ENCODE measurements around the gene HEPACAM.

The HEPACAM gene

DNA sequence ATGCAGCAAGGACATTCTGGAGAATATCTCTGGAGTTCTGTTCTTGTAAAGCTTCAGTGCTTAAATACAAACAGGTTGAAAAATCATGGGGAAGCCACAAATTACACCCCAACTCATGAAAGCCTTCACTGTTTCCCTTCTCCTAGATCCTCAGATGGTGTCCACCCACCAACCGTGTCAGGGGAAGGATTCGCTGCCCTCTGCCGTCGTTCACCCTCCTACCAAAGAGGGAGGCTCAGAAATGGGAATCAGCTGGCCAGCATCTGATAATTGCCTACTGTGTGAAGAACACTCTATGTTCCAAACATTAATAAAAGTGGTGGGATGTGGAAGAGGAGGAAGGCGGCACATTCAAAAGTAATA is 7.4 kb upstream of the HEPACAM start:
- H3K9me3 ChIP-seq (ENCODE audit: control insufficient read depth, low read length): no peaks in the 10 kb centered on the region
- H3K27ac ChIP-seq (ENCODE audit: insufficient read depth, low read length, poor library complexity, severe bottlenecking): no peak overlapping the region
- H3K4me3 ChIP-seq (ENCODE audit: insufficient read depth, low read depth, low read length, poor library complexity, severe bottlenecking): no peak overlapping the region
- H3K36me3 ChIP-seq (ENCODE audit: control insufficient read depth, insufficient read depth, low read length): no peaks in the 10 kb centered on the region
- no peak for DNase-seq
- no peaks in the 10 kb centered on the region for H3K27me3 ChIP-seq (replicated peaks; ENCODE audit: control insufficient read depth, insufficient read depth, low read length, poor library complexity, severe bottlenecking)
- no peaks in the 10 kb centered on the region for H3K4me1 ChIP-seq (ENCODE audit: control insufficient read depth, insufficient read depth, low read length, poor library complexity, severe bottlenecking)

DNA sequence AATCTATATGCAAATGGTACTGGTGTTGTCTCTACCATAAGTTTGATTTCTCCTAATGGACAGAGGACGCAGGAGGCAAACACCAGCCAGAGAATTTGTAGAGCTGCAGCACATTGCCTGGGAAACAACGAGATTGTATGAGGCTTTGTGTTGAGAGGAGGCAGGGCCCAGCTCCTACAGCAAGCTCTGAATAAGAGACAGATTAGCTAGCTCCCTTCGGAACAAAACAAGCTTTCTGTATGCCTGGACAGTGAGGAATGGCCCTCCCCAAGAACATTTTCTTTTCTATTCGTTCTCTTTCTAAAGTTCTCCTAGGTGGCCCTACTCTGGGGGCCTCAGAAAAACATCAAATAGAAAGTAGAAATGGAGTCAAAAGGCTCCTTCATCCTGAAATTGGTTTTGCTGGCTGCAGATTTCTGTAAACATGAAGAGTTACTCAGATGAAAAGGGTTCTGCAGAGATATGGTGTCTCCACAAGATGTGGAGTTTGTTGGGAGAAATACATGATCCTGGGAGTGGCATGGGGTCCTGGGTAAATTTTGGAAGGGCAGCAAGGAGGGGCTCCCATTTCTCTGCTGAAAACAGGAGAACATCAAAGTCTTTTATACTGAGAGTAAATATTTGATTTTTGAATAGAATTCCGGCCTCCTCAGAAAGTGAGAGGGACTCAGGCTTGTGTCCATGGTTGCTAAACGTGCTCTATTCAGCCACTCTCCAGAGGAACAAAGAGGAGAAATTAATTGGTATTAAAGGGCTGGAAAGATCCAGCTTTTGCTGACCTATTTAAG is 6.8 kb upstream of the HEPACAM start:
- H3K27ac ChIP-seq (ENCODE audit: insufficient read depth, low read length, poor library complexity, severe bottlenecking): no peak overlapping the region
- no peak for DNase-seq
- H3K27me3 ChIP-seq (replicated peaks; ENCODE audit: control insufficient read depth, insufficient read depth, low read length, poor library complexity, severe bottlenecking): no peaks in the 10 kb centered on the region
- no peaks in the 10 kb centered on the region for H3K36me3 ChIP-seq (ENCODE audit: control insufficient read depth, insufficient read depth, low read length)
- no peaks in the 10 kb centered on the region for H3K4me1 ChIP-seq (ENCODE audit: control insufficient read depth, insufficient read depth, low read length, poor library complexity, severe bottlenecking)
- no peak overlapping the region for H3K4me3 ChIP-seq (ENCODE audit: insufficient read depth, low read depth, low read length, poor library complexity, severe bottlenecking)
- no peaks in the 10 kb centered on the region for H3K9me3 ChIP-seq (ENCODE audit: control insufficient read depth, low read length)

- no peak overlapping the region for H3K27ac ChIP-seq (ENCODE audit: insufficient read depth, low read length, poor library complexity, severe bottlenecking)
Measured at GRCh38 chr11:124941703-124942102, 5.9 kb upstream of the HEPACAM start.

GRCh38 chr11:124938970-124939369 is 3.1 kb upstream of the HEPACAM start:
- DNase-seq: no peak
- Histone ChIP-seq H3K27ac (ENCODE audit: insufficient read depth, low read length, poor library complexity, severe bottlenecking) (no peak overlapping the region), H3K4me1 (ENCODE audit: control insufficient read depth, insufficient read depth, low read length, poor library complexity, severe bottlenecking) (no peaks in the 10 kb centered on the region), H3K36me3 (ENCODE audit: control insufficient read depth, insufficient read depth, low read length) (no peaks in the 10 kb centered on the region), H3K4me3 (ENCODE audit: insufficient read depth, low read depth, low read length, poor library complexity, severe bottlenecking) (no peak overlapping the region), H3K9me3 (ENCODE audit: control insufficient read depth, low read length) (no peaks in the 10 kb centered on the region), H3K27me3 (replicated peaks; ENCODE audit: control insufficient read depth, insufficient read depth, low read length, poor library complexity, severe bottlenecking) (no peaks in the 10 kb centered on the region)

More at GRCh38 chr11:124941703-124942102, 5.9 kb upstream of the HEPACAM start:
- no peaks in the 10 kb centered on the region for H3K36me3 ChIP-seq (ENCODE audit: control insufficient read depth, insufficient read depth, low read length)
- no peaks in the 10 kb centered on the region for H3K4me1 ChIP-seq (ENCODE audit: control insufficient read depth, insufficient read depth, low read length, poor library complexity, severe bottlenecking)
- no peaks in the 10 kb centered on the region for H3K27me3 ChIP-seq (replicated peaks; ENCODE audit: control insufficient read depth, insufficient read depth, low read length, poor library complexity, severe bottlenecking)
- H3K4me3 ChIP-seq (ENCODE audit: insufficient read depth, low read depth, low read length, poor library complexity, severe bottlenecking): no peak overlapping the region
- DNase-seq: no peak
- H3K9me3 ChIP-seq (ENCODE audit: control insufficient read depth, low read length): no peaks in the 10 kb centered on the region

DNA sequence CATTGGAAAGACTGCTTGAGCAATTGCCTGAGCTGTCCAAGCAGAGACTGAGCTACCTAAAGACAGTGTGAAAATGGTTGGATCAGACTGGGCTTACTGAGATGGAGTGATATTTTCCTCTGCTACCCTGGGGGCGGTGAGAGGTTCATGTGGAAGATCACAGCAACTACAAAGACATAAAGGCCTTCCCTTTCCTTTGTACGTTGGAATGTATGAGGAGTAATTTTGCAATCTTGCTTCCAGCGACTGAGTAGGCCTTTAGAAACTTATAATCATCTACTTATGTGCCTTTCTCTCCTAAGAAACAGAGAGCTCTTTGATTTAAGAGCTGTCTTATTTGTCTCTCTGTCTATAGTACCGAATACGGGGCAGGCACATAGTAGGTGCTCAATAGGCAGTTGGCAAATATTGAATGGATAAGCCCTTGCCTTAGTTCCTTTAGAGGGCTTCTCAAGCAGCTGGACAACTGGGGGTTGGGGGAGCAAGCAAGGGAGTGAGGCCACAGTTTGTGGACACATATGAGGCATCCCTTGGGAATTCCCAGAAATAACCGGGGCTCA is 2.4 kb upstream of the HEPACAM start:
- Histone ChIP-seq H3K36me3 (ENCODE audit: control insufficient read depth, insufficient read depth, low read length) (no peaks in the 10 kb centered on the region), H3K4me3 (ENCODE audit: insufficient read depth, low read depth, low read length, poor library complexity, severe bottlenecking) (no peak overlapping the region), H3K27ac (ENCODE audit: insufficient read depth, low read length, poor library complexity, severe bottlenecking) (no peak overlapping the region), H3K9me3 (ENCODE audit: control insufficient read depth, low read length) (no peaks in the 10 kb centered on the region), H3K4me1 (ENCODE audit: control insufficient read depth, insufficient read depth, low read length, poor library complexity, severe bottlenecking) (no peaks in the 10 kb centered on the region), H3K27me3 (replicated peaks; ENCODE audit: control insufficient read depth, insufficient read depth, low read length, poor library complexity, severe bottlenecking) (no peaks in the 10 kb centered on the region)
- no peak for DNase-seq

GRCh38 chr11:124937336-124937935 is 1.6 kb upstream of the HEPACAM start:
- DNase-seq: no peak
- no peaks in the 10 kb centered on the region for H3K36me3 ChIP-seq (ENCODE audit: control insufficient read depth, insufficient read depth, low read length)
- H3K4me3 ChIP-seq (ENCODE audit: insufficient read depth, low read depth, low read length, poor library complexity, severe bottlenecking): no peak overlapping the region
- H3K27me3 ChIP-seq (replicated peaks; ENCODE audit: control insufficient read depth, insufficient read depth, low read length, poor library complexity, severe bottlenecking): no peaks in the 10 kb centered on the region
- no peak overlapping the region for H3K27ac ChIP-seq (ENCODE audit: insufficient read depth, low read length, poor library complexity, severe bottlenecking)
- no peaks in the 10 kb centered on the region for H3K4me1 ChIP-seq (ENCODE audit: control insufficient read depth, insufficient read depth, low read length, poor library complexity, severe bottlenecking)
- no peaks in the 10 kb centered on the region for H3K9me3 ChIP-seq (ENCODE audit: control insufficient read depth, low read length)

- no peaks in the 10 kb centered on the region for H3K9me3 ChIP-seq (ENCODE audit: control insufficient read depth, low read length)
- no peaks in the 10 kb centered on the region for H3K36me3 ChIP-seq (ENCODE audit: control insufficient read depth, insufficient read depth, low read length)
- no peak overlapping the region for H3K27ac ChIP-seq (ENCODE audit: insufficient read depth, low read length, poor library complexity, severe bottlenecking)
- no peak for DNase-seq
- H3K4me1 ChIP-seq (ENCODE audit: control insufficient read depth, insufficient read depth, low read length, poor library complexity, severe bottlenecking): no peaks in the 10 kb centered on the region
- no peaks in the 10 kb centered on the region for H3K27me3 ChIP-seq (replicated peaks; ENCODE audit: control insufficient read depth, insufficient read depth, low read length, poor library complexity, severe bottlenecking)
- H3K4me3 ChIP-seq (ENCODE audit: insufficient read depth, low read depth, low read length, poor library complexity, severe bottlenecking): no peak overlapping the region
Measured at GRCh38 chr11:124934862-124935547, 842 bp downstream of the HEPACAM start.

GRCh38 chr11:124930799-124931198 is 5.0 kb downstream of the HEPACAM start:
- H3K27ac ChIP-seq (ENCODE audit: insufficient read depth, low read length, poor library complexity, severe bottlenecking): no peak overlapping the region
- DNase-seq: no peak
- H3K27me3 ChIP-seq (replicated peaks; ENCODE audit: control insufficient read depth, insufficient read depth, low read length, poor library complexity, severe bottlenecking): no peaks in the 10 kb centered on the region
- no peaks in the 10 kb centered on the region for H3K4me1 ChIP-seq (ENCODE audit: control insufficient read depth, insufficient read depth, low read length, poor library complexity, severe bottlenecking)
- H3K4me3 ChIP-seq (ENCODE audit: insufficient read depth, low read depth, low read length, poor library complexity, severe bottlenecking): no peak overlapping the region
- H3K9me3 ChIP-seq (ENCODE audit: control insufficient read depth, low read length): no peaks in the 10 kb centered on the region
- H3K36me3 ChIP-seq (ENCODE audit: control insufficient read depth, insufficient read depth, low read length): no peaks in the 10 kb centered on the region

GRCh38 chr11:124928942-124929665 is 6.7 kb downstream of the HEPACAM start:
- Histone ChIP-seq H3K9me3 (ENCODE audit: control insufficient read depth, low read length) (no peaks in the 10 kb centered on the region), H3K4me1 (ENCODE audit: control insufficient read depth, insufficient read depth, low read length, poor library complexity, severe bottlenecking) (no peaks in the 10 kb centered on the region), H3K4me3 (ENCODE audit: insufficient read depth, low read depth, low read length, poor library complexity, severe bottlenecking) (no peak overlapping the region), H3K27me3 (replicated peaks; ENCODE audit: control insufficient read depth, insufficient read depth, low read length, poor library complexity, severe bottlenecking) (no peaks in the 10 kb centered on the region), H3K36me3 (ENCODE audit: control insufficient read depth, insufficient read depth, low read length) (no peaks in the 10 kb centered on the region), H3K27ac (ENCODE audit: insufficient read depth, low read length, poor library complexity, severe bottlenecking) (no peak overlapping the region)
- no peak for DNase-seq
